Measurements from ENCODE around the gene COX6B2. TPM values are rescaled to one million over a fixed set of nuclear protein-coding genes. Genes with fewer than 3 reads are reported as not detected.

The COX6B2 gene
- total and polyA plus RNA-seq, 2 of the 13 experiments (the other 11 are each of a cell fraction or from before 2014, with no cell fraction given), result 0.21 TPM; not detected in 1

DNA sequence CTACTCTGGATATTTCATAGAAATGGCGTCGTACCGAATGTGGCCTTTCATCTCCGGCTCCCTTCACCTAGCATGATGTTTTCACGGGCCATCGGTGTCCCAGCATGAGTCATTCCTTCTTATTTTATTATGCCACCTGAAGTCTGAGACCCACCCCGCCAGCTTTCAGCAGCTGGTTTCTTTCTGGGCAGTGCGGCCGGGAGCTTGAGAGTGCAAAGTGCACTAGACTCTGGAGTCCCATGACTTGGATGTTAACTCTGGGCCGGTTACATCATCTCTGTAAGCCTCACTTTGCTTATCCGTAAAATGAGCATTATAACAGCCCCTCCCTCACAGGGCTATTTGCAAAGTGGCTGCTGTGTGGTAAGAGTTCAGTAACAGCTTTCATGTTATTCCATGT lies 20.6 kb downstream of the COX6B2 start (continued):
- no peak for TF ChIP-seq DR1 (CRISPR knock-in tag; IDR thresholded peaks at IDR 0.05)
- TF ChIP-seq CEBPB (IDR thresholded peaks at IDR 0.05; ENCODE audit: borderline replicate concordance, low read depth, low read length), result peak; percentile 88
- TF ChIP-seq MTF2 (CRISPR knock-in tag; IDR thresholded peaks at IDR 0.05; ENCODE audit: borderline replicate concordance), result no peak
- TF ChIP-seq HNRNPLL (IDR thresholded peaks at IDR 0.05; ENCODE audit: low read depth, low read length, poor library complexity, severe bottlenecking), result no peak
- no peak for TF ChIP-seq RBM22 (optimal IDR thresholded peaks at IDR 0.05; ENCODE audit: low read length)
- no peak for TF ChIP-seq NFE2 (CRISPR knock-in tag; IDR thresholded peaks at IDR 0.05)
- TF ChIP-seq SYNCRIP (IDR thresholded peaks at IDR 0.05; ENCODE audit: insufficient read depth, low read depth, low read length), result no peak
- TF ChIP-seq NFYC (CRISPR knock-in tag; IDR thresholded peaks at IDR 0.05), result no peak
- TF ChIP-seq ZNF790 (CRISPR knock-in tag; IDR thresholded peaks at IDR 0.05; ENCODE audit: borderline replicate concordance), result no peak
- 0 out of 2 replicates have a peak, but pooled peaks have one; percentile 39 for TF ChIP-seq ZNF614 (CRISPR knock-in tag; IDR thresholded peaks at IDR 0.05; ENCODE audit: borderline replicate concordance)
- 0 out of 2 replicates have a peak, but pooled peaks have one; percentile 73 for TF ChIP-seq ZNF337 (CRISPR knock-in tag; IDR thresholded peaks at IDR 0.05; ENCODE audit: borderline replicate concordance, low read depth)
- no peak for TF ChIP-seq ZNF138 (CRISPR knock-in tag; IDR thresholded peaks at IDR 0.05; ENCODE audit: low read depth)
- TF ChIP-seq KDM1A (CRISPR knock-in tag; IDR thresholded peaks at IDR 0.05), result peak; percentile 90
- TF ChIP-seq, protein P1, sequence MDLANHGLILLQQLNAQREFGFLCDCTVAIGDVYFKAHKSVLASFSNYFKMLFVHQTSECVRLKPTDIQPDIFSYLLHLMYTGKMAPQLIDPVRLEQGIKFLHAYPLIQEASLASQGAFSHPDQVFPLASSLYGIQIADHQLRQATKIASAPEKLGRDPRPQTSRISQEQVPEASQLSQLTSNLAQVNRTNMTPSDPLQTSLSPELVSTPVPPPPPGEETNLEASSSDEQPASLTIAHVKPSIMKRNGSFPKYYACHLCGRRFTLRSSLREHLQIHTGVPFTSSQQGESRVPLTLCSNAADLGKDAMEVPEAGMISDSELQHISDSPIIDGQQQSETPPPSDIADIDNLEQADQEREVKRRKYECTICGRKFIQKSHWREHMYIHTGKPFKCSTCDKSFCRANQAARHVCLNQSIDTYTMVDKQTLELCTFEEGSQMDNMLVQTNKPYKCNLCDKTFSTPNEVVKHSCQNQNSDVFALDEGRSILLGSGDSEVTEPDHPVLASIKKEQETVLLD (CRISPR knock-in tag; IDR thresholded peaks at IDR 0.05; ENCODE audit: low read depth), result no peak
- TF ChIP-seq JARID2 (CRISPR knock-in tag; IDR thresholded peaks at IDR 0.05; ENCODE audit: insufficient replicate concordance), result no peak
- TF ChIP-seq JUNB (CRISPR knock-in tag; IDR thresholded peaks at IDR 0.05; ENCODE audit: borderline replicate concordance), result no peak
- TF ChIP-seq HMG20B (CRISPR knock-in tag; conservative IDR thresholded peaks at IDR 0.05), result no peak; the same call in 1 of the 2 replicates
- 0 out of 2 replicates have a peak, but pooled peaks have one; percentile 57 for TF ChIP-seq CBX5 (CRISPR knock-in tag; IDR thresholded peaks at IDR 0.05; ENCODE audit: borderline replicate concordance)
- TF ChIP-seq ZNF446 (CRISPR knock-in tag; IDR thresholded peaks at IDR 0.05), result no peak
- no peak for TF ChIP-seq ZNF597 (CRISPR knock-in tag; IDR thresholded peaks at IDR 0.05)
- TF ChIP-seq RFXAP (CRISPR knock-in tag; IDR thresholded peaks at IDR 0.05; ENCODE audit: borderline replicate concordance), result no peak
- TF ChIP-seq ZNF451 (CRISPR knock-in tag; IDR thresholded peaks at IDR 0.05), result no peak
- TF ChIP-seq, protein P2, sequence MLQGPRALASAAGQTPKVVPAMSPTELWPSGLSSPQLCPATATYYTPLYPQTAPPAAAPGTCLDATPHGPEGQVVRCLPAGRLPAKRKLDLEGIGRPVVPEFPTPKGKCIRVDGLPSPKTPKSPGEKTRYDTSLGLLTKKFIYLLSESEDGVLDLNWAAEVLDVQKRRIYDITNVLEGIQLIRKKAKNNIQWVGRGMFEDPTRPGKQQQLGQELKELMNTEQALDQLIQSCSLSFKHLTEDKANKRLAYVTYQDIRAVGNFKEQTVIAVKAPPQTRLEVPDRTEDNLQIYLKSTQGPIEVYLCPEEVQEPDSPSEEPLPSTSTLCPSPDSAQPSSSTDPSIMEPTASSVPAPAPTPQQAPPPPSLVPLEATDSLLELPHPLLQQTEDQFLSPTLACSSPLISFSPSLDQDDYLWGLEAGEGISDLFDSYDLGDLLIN (CRISPR knock-in tag; IDR thresholded peaks at IDR 0.05; ENCODE audit: borderline replicate concordance), result no peak
- TF ChIP-seq ZNF282 (IDR thresholded peaks at IDR 0.05; ENCODE audit: partially characterized antibody), result no peak
- no peak for TF ChIP-seq ZNF550 (CRISPR knock-in tag; IDR thresholded peaks at IDR 0.05; ENCODE audit: borderline replicate concordance)
- no peak for TF ChIP-seq ZNF30 (CRISPR knock-in tag; IDR thresholded peaks at IDR 0.05)
- no peak for TF ChIP-seq ZSCAN20 (CRISPR knock-in tag; IDR thresholded peaks at IDR 0.05; ENCODE audit: borderline replicate concordance)
- TF ChIP-seq EEA1 (CRISPR knock-in tag; IDR thresholded peaks at IDR 0.05; ENCODE audit: borderline replicate concordance), result no peak
- TF ChIP-seq, protein P3, sequence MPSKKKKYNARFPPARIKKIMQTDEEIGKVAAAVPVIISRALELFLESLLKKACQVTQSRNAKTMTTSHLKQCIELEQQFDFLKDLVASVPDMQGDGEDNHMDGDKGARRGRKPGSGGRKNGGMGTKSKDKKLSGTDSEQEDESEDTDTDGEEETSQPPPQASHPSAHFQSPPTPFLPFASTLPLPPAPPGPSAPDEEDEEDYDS (CRISPR knock-in tag; IDR thresholded peaks at IDR 0.05), result peak; percentile 20; the same call in 1 of the 2 replicates

All from HepG2 (cell line).